Measurements from ENCODE around the gene OAF.

- TF ChIP-seq SUZ12 (IDR thresholded peaks at IDR 0.05; ENCODE audit: extremely low read depth, insufficient read depth, insufficient read length), result no peak
- no peak for TF ChIP-seq YY1 (IDR thresholded peaks at IDR 0.05; ENCODE audit: insufficient read depth, insufficient read length)
- no peak for TF ChIP-seq ZNF274 (IDR thresholded peaks at IDR 0.05; ENCODE audit: low read depth, low read length)
These were observed 13.5 kb downstream of the OAF start for GRCh38 chr11:120224361-120224760.
